Spleen (tissue), 7 donors: ENCODE data around the gene AOAH.

Experiments
- CTCF ChIP-seq, 11 experiments: fragments of 200-600 bp in 7 of 11; fragments of 450-650 bp in 4 of 11; sonication (generic) in 4 of 11; IDR thresholded peaks in 8 of 11; conservative IDR thresholded peaks in 3 of 11; 1 replicate in 7 of 11; 2 replicates in 4 of 11; pipeline versions ENCODE4 v1.4.0 to v1.8.0; 2016 to 2021; ENCODE audit warnings: antibody characterized with exemption in 11 of 11, inconsistent platforms in 4 of 11, mild to moderate bottlenecking in 1 of 11
- POLR2A ChIP-seq, 3 donors: fragments of 450-650 bp; IDR thresholded peaks; one replicate each; pipeline ENCODE4 v1.5.1; 2017; ENCODE audit warnings: antibody characterized with exemption in 3 of 3, mild to moderate bottlenecking in 1 of 3
- POLR2AphosphoS5 ChIP-seq, 3 donors: sonication (generic); formaldehyde crosslinking; IDR thresholded peaks; one replicate each; pipeline ENCODE4 v1.5.1; 2017; ENCODE audit warnings: antibody characterized with exemption in 3 of 3
- donor health status: DM: no; HTN: no; CAD: no; lungs with moderate emphysema.
- donor health status: DM: no; HTN: no; CAD: no.
- donor health status: DM: no; HTN: no; CAD: no.

DNA sequence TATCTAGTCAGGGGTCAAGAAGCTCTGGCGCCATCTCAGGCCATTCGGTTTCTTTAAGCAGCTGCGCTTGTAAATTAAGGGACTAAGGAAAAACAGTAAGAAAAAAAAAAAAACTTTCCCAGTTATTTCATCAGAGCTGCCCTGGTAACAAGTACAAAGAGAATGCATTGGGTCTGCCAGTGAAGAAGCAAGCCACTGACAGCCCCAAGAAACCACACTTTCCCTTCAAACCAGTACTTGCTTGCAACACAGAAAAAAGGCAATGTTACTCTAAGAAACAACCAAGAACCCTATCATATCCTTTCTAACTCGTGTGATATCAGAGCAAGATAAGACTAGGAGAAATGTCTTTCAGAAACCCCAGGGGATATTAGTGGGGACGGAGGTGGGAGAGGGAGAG is 40.6 kb upstream of the AOAH start:
- TF ChIP-seq POLR2A (IDR thresholded peaks at IDR 0.05): no peak
- no peak for TF ChIP-seq CTCF (IDR thresholded peaks at IDR 0.05 in 8 of 11, conservative IDR thresholded peaks at IDR 0.05 in 3 of 11)
- no peak for TF ChIP-seq POLR2AphosphoS5 (IDR thresholded peaks at IDR 0.05)
